GM12892 (cell line): ENCODE measurements around the gene TMTC1.

Experiments used
- POLR2A ChIP-seq: IDR thresholded peaks from 2 replicates; pipeline ENCODE4 v1.6.1; 2011; ENCODE audit warnings: low read depth, low read length, control low read depth
- POLR2AphosphoS5 ChIP-seq: IDR thresholded peaks from 2 replicates; pipeline ENCODE4 v1.6.1; 2011; ENCODE audit warnings: low read depth, low read length, control low read depth

- no peak for TF ChIP-seq POLR2AphosphoS5
- TF ChIP-seq POLR2A, result no peak
Observed at GRCh38 chr12:29792132-29792531, 8.4 kb upstream of the TMTC1 start.
